Body of pancreas (tissue), 4 donors: ENCODE data around the gene PTPN14.

Source experiments
- POLR2A ChIP-seq, 3 donors: fragments of 450-650 bp; IDR thresholded peaks; one replicate each; pipeline ENCODE4 v1.6.1; 2016; ENCODE audit warnings: antibody characterized with exemption in 3 of 3, mild to moderate bottlenecking in 2 of 3
- TF ChIP-seq, protein P1 (sequence below), 7 experiments: fragments of 450-650 bp in 4 of 7; fragments of 200-600 bp in 3 of 7; sonication (generic) in 3 of 7; IDR thresholded peaks; one replicate each; pipeline ENCODE4 v1.5.1; 2016 to 2019; ENCODE audit warnings: antibody characterized with exemption in 7 of 7

DNA sequence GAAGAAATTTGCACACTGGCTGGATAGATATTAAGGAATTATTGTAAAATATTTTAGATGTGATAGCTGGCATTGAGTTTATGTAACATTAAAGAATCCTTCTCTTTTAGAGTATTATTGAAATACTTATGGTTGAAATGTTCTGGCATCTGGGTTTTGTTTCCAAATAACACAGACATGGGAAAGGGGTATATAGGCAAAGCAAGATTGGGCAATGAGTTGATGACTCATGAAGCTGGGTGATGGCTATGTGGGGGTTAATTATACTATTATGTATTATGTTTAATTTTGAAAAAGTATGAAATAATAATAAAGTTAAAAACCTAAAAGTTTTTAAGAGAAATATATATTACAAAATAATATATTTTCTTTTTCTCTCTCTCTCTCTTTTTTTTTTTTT lies 12.5 kb upstream of the PTPN14 start:
- TF ChIP-seq, protein P1, sequence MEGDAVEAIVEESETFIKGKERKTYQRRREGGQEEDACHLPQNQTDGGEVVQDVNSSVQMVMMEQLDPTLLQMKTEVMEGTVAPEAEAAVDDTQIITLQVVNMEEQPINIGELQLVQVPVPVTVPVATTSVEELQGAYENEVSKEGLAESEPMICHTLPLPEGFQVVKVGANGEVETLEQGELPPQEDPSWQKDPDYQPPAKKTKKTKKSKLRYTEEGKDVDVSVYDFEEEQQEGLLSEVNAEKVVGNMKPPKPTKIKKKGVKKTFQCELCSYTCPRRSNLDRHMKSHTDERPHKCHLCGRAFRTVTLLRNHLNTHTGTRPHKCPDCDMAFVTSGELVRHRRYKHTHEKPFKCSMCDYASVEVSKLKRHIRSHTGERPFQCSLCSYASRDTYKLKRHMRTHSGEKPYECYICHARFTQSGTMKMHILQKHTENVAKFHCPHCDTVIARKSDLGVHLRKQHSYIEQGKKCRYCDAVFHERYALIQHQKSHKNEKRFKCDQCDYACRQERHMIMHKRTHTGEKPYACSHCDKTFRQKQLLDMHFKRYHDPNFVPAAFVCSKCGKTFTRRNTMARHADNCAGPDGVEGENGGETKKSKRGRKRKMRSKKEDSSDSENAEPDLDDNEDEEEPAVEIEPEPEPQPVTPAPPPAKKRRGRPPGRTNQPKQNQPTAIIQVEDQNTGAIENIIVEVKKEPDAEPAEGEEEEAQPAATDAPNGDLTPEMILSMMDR (IDR thresholded peaks at IDR 0.05) = no peak
- TF ChIP-seq POLR2A (IDR thresholded peaks at IDR 0.05) = no peak
